Caco-2 (cell line): ENCODE data around the gene ATG2A. TPM values are rescaled to one million over a fixed set of nuclear protein-coding genes. Genes with fewer than 3 reads are reported as not detected.

Source experiments
- BruUV-seq: library from RNA; stranded (reverse); fragments of 400-500 nt; replicated peaks from 2 replicates; lab custom pipeline; 2021; lab: Mats Ljungman, UMichigan
- CTCF ChIA-PET: fragments of 300-600 bp; sonication (Branson Sonifier 250); formaldehyde crosslinking; loops from one replicate; lab custom pipeline; 2022; ENCODE audit warnings: antibody characterized with exemption; lab: Charles Lee
- POLR2A ChIA-PET: fragments of 300-600 bp; sonication (Branson Sonifier 250); formaldehyde crosslinking; loops from one replicate; lab custom pipeline; 2022; ENCODE audit warnings: antibody characterized with exemption; lab: Charles Lee
- DNase-seq, 2 experiments: peaks; one replicate each; pipeline versions ENCODE4 v3.0.0 to v3.0.0-alpha.2; 2020 to 2022
- H3K27me3 ChIP-seq: replicated peaks from 2 replicates; pipeline ENCODE4 v1.6.0; 2011; ENCODE audit warnings: low read length; ENCODE audit not compliant: control insufficient read depth, insufficient read depth
- H3K36me3 ChIP-seq: 2 replicates; pipeline ENCODE4 v1.5.1; 2011; ENCODE audit warnings: low read length; ENCODE audit not compliant: control insufficient read depth, insufficient read depth
- H3K4me1 ChIP-seq: fragments of 250-450 bp; sonication (Bioruptor Pico); 2 replicates; pipeline ENCODE4 v1.5.1; 2020; ENCODE audit warnings: mild to moderate bottlenecking
- H3K4me3 ChIP-seq: 2 replicates; pipeline ENCODE4 v1.5.1; 2011; ENCODE audit warnings: low read depth, mild to moderate bottlenecking, control low read depth, low read length
- H3K9me3 ChIP-seq: fragments of 250-450 bp; sonication (Bioruptor Pico); 2 replicates; pipeline ENCODE4 v1.5.1; 2020; ENCODE audit warnings: mild to moderate bottlenecking, moderate library complexity
- H3K27ac Mint-ChIP-seq: one replicate; pipeline ENCODE4 v1.8.0; 2022; ENCODE audit warnings: mixed read lengths; ENCODE audit not compliant: unreplicated experiment
- H3K27me3 Mint-ChIP-seq: one replicate; pipeline ENCODE4 v1.8.0; 2022; ENCODE audit warnings: mixed read lengths; ENCODE audit not compliant: insufficient read depth, unreplicated experiment
- H3K36me3 Mint-ChIP-seq: one replicate; pipeline ENCODE4 v1.8.0; 2022; ENCODE audit warnings: mild to moderate bottlenecking, mixed read lengths; ENCODE audit not compliant: insufficient read depth, unreplicated experiment
- H3K4me1 Mint-ChIP-seq: one replicate; pipeline ENCODE4 v1.8.0; 2022; ENCODE audit warnings: low read depth, mixed read lengths; ENCODE audit not compliant: unreplicated experiment
- H3K4me3 Mint-ChIP-seq: one replicate; pipeline ENCODE4 v1.8.0; 2022; ENCODE audit warnings: mild to moderate bottlenecking, moderate library complexity, mixed read lengths; ENCODE audit not compliant: unreplicated experiment
- H3K9me3 Mint-ChIP-seq: one replicate; pipeline ENCODE4 v1.8.0; 2022; ENCODE audit warnings: mixed read lengths; ENCODE audit not compliant: unreplicated experiment
- intact Hi-C: fragments of 100-400 bp; cut with micrococcal nuclease; formaldehyde crosslinking; loops from one replicate; pipeline ENCODE4 v1.10.0; 2022; ENCODE audit not compliant: unreplicated experiment
- total RNA-seq: library from RNA; stranded (reverse); gene quantifications from 2 replicates; pipeline ENCODE4 v1.2.3, GENCODE V29; 2022
- TF ChIP-seq, protein P1 (sequence below), 2 experiments: fragments of 200-600 bp in 1 of 2; IDR thresholded peaks; 1 replicate in 1 of 2; 2 replicates in 1 of 2; pipeline versions ENCODE4 v1.5.1 to v1.8.0; 2011 to 2022; ENCODE audit warnings: antibody characterized with exemption in 1 of 2, control low read depth in 1 of 2, inconsistent platforms in 1 of 2, low read depth in 1 of 2, low read length in 1 of 2, mild to moderate bottlenecking in 1 of 2, moderate library complexity in 1 of 2; ENCODE audit not compliant: insufficient read depth in 1 of 2, severe bottlenecking in 1 of 2, unreplicated experiment in 1 of 2

ATG2A gene
- total RNA-seq, 1 experiment from 2014 or later: 27.9 TPM

DNA sequence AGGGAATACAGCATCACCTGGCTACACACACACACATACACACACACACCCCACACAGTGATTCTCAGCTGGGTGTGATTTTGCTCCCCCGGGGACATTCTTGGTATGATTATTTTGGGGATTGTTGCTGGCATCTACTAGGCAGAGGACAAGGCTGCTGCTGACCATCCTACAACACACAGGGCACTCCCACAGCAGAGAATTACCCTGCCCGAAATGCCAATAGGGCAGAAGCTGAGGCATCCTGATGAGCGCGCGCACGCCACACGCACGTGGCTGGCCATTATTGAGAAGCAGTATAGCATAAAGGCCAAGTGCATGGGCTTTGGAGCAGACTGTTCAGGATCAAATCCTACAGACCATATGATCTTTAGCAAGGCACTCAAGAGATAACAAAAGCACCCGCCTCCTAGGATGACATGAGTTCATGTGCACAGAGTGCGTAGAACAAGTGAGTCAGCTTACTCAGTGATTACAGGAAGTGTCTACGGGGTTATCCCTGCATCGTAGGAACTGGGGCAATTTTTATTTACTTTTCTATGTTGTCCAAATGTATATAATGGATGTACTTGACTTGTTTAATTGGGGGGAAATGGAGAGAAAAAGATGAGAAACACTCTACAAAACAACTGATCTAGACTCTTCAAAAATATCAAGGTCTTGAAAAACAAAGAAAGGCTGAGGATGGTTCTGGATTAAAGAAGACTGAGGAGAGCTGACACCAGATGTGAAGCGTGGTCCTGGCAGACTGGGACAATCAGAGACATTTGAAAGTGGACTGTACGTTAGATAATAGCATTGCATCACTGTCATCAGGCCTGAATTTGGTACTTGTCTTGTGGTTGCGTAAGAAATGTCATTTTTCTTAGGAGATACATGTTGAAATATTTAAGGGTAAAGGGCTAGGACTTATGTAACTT lies 31.4 kb downstream of the ATG2A start:
- TSS peak; percentile 2 for BruUV-seq
- Histone ChIP-seq H3K9me3 (no peaks in the 10 kb centered on the region), H3K4me1 (peaks cover 59% of the 10 kb centered on the region), H3K4me3 (no peak overlapping the region), H3K36me3 (no peaks in the 10 kb centered on the region; the same call in 1 of the 2 replicates), H3K27me3 (no peaks in the 10 kb centered on the region)
- CTCF ChIA-PET: interaction anchor here (1.2 kb wide), 2 partner anchors 38 to 128 kb away, joined by 3 to 4 read pairs; partner anchors contain the start of gene ARL2
- POLR2A ChIA-PET: no interaction called here
- H3K9me3 Mint-ChIP-seq: no peaks in the 10 kb centered on the region
- intact Hi-C loops: no loop called here
- no peaks in the 10 kb centered on the region for H3K27me3 Mint-ChIP-seq
- peaks cover 36% of the 10 kb centered on the region for H3K36me3 Mint-ChIP-seq
- peak in 1 of 2 experiments; percentile 50 for DNase-seq
- H3K4me3 Mint-ChIP-seq: peak overlapping the region; percentile 2
- H3K27ac Mint-ChIP-seq: peak overlapping the region; percentile 23
- TF ChIP-seq, protein P1, sequence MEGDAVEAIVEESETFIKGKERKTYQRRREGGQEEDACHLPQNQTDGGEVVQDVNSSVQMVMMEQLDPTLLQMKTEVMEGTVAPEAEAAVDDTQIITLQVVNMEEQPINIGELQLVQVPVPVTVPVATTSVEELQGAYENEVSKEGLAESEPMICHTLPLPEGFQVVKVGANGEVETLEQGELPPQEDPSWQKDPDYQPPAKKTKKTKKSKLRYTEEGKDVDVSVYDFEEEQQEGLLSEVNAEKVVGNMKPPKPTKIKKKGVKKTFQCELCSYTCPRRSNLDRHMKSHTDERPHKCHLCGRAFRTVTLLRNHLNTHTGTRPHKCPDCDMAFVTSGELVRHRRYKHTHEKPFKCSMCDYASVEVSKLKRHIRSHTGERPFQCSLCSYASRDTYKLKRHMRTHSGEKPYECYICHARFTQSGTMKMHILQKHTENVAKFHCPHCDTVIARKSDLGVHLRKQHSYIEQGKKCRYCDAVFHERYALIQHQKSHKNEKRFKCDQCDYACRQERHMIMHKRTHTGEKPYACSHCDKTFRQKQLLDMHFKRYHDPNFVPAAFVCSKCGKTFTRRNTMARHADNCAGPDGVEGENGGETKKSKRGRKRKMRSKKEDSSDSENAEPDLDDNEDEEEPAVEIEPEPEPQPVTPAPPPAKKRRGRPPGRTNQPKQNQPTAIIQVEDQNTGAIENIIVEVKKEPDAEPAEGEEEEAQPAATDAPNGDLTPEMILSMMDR (IDR thresholded peaks at IDR 0.05; ENCODE audit: insufficient read depth in 1 of 2, low read depth in 1 of 2, low read length in 1 of 2, severe bottlenecking in 1 of 2, unreplicated experiment in 1 of 2): no peak
- peaks cover 39% of the 10 kb centered on the region for H3K4me1 Mint-ChIP-seq

DNA sequence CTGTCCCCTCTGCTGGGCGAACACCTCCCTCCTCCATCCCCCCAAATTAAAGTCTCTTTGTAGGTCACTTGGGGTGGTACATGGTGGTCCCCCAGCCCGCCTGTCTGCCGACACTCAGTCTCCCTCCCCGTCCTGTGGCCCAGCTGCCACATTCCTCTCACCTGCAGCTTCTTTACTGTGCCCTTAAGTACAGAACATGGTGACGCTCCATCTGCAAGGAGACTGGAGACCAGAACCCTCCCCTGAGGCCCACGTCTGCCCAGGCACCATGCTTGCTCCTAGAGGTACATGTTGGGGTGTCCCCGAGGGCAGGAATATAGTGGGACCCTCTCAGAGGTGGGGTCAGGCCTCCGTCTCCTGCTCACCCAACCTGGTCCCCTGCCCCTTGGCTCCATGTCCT lies 33.0 kb downstream of the ATG2A start:
- intact Hi-C loops: no loop called here
- DNase-seq: no peak
- peaks cover 35% of the 10 kb centered on the region for H3K36me3 Mint-ChIP-seq
- CTCF ChIA-PET: no interaction called here
- no peak overlapping the region for H3K4me3 Mint-ChIP-seq
- peak overlapping the region; percentile 84 for H3K27ac Mint-ChIP-seq
- no TSS peak for BruUV-seq
- no peaks in the 10 kb centered on the region for H3K27me3 ChIP-seq
- TF ChIP-seq, protein P1 (IDR thresholded peaks at IDR 0.05; ENCODE audit: insufficient read depth in 1 of 2, low read depth in 1 of 2, low read length in 1 of 2, severe bottlenecking in 1 of 2, unreplicated experiment in 1 of 2): no peak
- POLR2A ChIA-PET: no interaction called here
- H3K4me3 ChIP-seq: no peak overlapping the region
- H3K9me3 Mint-ChIP-seq: no peaks in the 10 kb centered on the region
- no peaks in the 10 kb centered on the region for H3K27me3 Mint-ChIP-seq
- no peaks in the 10 kb centered on the region for H3K36me3 ChIP-seq
- H3K4me1 Mint-ChIP-seq: peaks cover 40% of the 10 kb centered on the region
- peaks cover 48% of the 10 kb centered on the region for H3K4me1 ChIP-seq
- no peaks in the 10 kb centered on the region for H3K9me3 ChIP-seq

DNA sequence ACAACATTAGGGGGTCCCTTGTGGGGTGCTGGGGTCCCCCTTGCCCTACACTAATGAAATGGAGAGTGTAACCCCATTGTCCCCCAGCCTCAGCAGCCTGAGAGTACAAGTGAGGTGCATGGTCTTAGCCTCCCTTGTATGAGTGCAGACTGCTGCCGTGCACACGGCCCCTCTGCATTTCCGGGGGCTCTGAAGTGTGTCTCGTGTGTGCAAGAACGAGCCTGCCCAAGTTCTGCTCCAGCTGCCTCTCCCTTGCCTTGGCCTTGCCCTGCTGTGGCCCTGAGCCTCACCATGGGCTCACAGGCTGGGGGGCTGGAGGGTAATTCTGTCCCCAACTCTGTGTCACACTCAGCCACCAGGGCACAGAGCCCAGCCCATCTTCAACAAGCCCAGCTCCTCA lies 33.4 kb downstream of the ATG2A start:
- Histone ChIP-seq H3K4me1 (peaks cover 45% of the 10 kb centered on the region), H3K4me3 (no peak overlapping the region), H3K36me3 (no peaks in the 10 kb centered on the region), H3K27me3 (no peaks in the 10 kb centered on the region), H3K9me3 (no peaks in the 10 kb centered on the region)
- TF ChIP-seq, protein P1 (IDR thresholded peaks at IDR 0.05; ENCODE audit: insufficient read depth in 1 of 2, low read depth in 1 of 2, low read length in 1 of 2, severe bottlenecking in 1 of 2, unreplicated experiment in 1 of 2): no peak
- peaks cover 35% of the 10 kb centered on the region for H3K36me3 Mint-ChIP-seq
- H3K4me3 Mint-ChIP-seq: no peak overlapping the region
- no peaks in the 10 kb centered on the region for H3K9me3 Mint-ChIP-seq
- peak overlapping the region; percentile 84 for H3K27ac Mint-ChIP-seq
- POLR2A ChIA-PET: no interaction called here
- CTCF ChIA-PET: no interaction called here
- DNase-seq: no peak
- BruUV-seq: no TSS peak
- peaks cover 40% of the 10 kb centered on the region for H3K4me1 Mint-ChIP-seq
- intact Hi-C loops: no loop called here
- no peaks in the 10 kb centered on the region for H3K27me3 Mint-ChIP-seq
